HG03175 (cell line): ENCODE results near the gene ZNF587B.
A peak's percentile ranks its signal among the peaks of the same experiment; 100 is the strongest.
"Not testable (repeated sequence)": the region's sequence is repeated elsewhere in the genome, so short reads cannot be mapped to it uniquely, and the experiment has no call there.

Source experiments
- ATAC-seq: cut with Tn5 transposase; IDR thresholded peaks from one replicate; pipeline ENCODE4 v1.9.1; 2021; ENCODE audit warnings: mild to moderate bottlenecking, moderate library complexity; ENCODE audit not compliant: unreplicated experiment

Gene ZNF587B

DNA sequence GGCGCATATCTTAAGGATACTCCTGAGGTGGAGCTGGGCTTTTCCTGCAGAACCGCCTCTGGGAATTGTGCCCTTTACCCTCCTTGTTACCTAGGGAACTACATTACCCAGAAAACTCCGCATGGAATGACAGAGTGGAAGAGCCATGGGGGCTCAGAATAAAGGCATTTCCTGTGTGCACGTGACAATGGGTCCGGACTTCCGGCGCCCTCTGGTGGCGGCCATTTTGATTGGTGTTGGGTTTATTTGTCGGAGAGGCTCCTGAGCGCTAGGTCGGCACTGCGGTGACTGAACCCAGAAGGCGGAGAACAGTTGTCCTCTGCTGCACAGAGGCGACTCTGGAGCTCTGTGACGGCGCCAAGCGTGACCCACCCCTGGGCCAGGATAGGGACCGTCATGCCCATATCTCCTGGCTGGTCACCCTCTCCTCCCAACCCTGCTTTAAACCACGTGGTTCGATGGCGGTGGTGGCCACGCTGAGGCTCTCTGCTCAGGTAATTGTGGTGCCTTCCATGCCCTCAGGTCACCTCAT, at the start of gene ZNF587B:
Gene ZNF587B (plus strand): TSS at position 229 of the 532 bp plus-strand sequence. CDS start 230 bp downstream, at position 459.
- ATAC-seq, result no peak

- no peak for ATAC-seq
Observed at GRCh38 chr19:57786286-57786685, 43.8 kb upstream of the ZNF587B start.

GRCh38 chr19:57786906-57787305, 43.2 kb upstream of the ZNF587B start:
- ATAC-seq, result no peak

DNA sequence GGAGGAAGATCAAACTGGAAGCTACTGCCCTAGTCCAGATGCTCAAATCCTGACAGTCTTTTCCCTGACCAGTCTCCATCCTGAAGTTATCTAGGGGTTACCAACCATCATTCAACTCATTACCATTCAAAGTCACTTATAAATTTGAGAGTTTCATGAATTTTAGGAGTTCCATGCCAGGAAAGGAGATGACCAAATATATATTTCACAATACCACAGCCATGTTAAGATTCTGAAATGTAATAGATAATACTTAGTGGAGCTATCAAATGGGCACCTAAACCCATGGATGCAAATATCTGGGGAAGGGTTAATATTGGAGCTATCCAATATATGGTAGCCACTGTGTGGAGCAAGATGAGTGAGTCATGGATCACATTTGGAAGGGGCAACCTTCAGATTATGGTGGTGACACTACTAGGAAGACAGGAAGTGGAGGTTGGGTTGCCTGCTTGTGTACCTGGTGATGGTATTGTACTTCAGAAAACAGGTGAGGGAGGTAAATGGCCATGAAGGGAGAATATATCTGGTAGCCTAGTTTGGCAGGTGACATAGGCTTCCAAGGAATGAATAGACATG, 41.9 kb upstream of the ZNF587B start:
- no peak for ATAC-seq

GRCh38 chr19:57789288-57789687, 40.8 kb upstream of the ZNF587B start:
- no peak for ATAC-seq

DNA sequence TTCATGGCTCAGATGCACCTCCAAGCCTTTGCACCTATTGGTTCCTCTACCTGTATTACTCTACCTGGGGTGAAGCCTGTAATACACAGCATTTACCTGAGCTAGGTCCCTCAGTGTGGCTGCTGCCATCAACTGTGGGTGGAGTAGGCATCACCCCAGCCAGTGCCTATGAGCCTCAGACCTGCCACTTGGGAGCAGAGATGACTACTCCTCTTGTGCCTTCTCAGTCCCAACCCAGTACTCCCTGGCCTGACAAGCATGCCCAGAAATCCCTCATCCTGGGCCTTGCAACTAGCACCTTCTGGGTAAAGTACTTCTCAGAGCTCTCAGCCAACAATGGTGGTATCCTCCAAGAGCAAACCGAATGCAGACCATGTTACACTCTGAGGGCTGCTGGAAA, 33.5 kb upstream of the ZNF587B start:
- not testable (repeated sequence) for ATAC-seq

GRCh38 chr19:57800696-57801095, 29.4 kb upstream of the ZNF587B start:
- no peak for ATAC-seq

GRCh38 chr19:57802269-57802668, 27.8 kb upstream of the ZNF587B start:
- ATAC-seq, result no peak

DNA sequence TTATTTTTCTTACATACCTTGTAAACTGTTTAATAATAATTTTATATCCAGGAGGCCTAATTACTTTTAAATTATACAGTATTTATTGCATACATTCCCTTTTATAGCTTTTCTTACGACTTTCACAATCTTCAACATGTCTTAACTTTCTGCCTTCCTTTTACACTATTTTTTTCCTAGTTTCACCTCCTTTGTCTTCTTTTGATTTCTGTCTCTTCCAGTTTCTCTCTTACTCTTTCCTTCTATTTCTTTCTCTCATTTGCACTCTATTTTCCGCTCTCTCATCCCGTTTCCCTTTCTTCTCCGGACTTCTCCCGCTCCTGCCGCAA, 26.9 kb upstream of the ZNF587B start:
- no peak for ATAC-seq

DNA sequence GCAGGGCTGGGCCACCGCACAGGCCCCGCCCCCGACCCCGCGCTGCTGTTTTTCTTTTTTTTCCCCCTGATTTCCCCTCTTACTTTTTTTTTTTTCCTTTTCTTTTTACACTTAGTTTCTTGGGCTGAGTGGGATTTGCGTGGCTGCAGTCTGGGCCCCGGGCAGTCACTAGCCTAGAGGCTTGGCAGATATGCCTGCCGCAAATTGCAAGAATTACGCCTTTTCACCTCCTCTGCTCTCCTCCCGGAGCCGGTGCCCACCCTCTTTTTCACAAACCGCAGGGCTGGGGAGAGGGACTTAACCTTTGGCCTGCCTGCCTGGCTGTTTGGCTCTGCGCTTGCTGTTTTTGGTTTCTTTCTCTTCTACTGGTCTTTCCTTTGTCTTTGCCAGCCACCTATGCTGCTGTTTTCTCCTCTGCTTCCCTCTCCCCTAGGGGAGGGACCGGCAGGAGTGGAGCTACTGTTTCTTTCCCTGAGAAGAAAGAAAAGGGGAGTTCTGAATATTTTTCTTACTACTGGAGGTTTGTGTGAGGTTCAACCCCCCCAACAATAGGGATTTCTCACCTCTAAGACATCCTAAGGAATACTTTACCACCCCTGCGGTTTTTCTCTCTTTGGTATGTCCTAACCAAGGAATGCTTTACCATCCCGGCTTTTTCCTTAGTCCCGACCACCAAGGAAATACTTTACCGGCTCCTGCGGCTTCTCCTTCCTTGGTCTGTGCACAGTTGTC, 26.3 kb upstream of the ZNF587B start:
- no peak for ATAC-seq

- ATAC-seq, result no peak
Observed at GRCh38 chr19:57807541-57807940, 22.6 kb upstream of the ZNF587B start.

- not testable (repeated sequence) for ATAC-seq
Observed at GRCh38 chr19:57810410-57811295, 19.4 kb upstream of the ZNF587B start.

DNA sequence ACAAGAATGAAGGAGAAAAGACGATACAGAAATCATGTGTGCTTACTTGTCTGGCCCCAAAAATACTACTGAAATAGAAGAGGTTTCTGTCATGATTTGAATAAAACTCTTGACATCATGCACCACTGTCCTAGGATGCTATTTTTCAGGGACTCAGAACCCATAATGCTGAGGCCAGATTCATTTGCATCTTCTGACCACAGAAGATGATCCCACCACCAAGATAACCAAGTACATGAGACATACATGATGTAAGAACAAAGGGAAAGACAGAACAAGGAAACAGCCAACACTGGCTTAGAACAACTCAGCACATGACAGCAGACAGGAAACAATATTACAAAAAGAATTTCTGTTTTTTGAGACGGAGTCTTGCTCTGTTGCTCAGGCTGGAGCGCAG, 17.9 kb upstream of the ZNF587B start:
- no peak for ATAC-seq

- ATAC-seq, result not testable (repeated sequence)
Observed at GRCh38 chr19:57812975-57813820, 16.9 kb upstream of the ZNF587B start.

DNA sequence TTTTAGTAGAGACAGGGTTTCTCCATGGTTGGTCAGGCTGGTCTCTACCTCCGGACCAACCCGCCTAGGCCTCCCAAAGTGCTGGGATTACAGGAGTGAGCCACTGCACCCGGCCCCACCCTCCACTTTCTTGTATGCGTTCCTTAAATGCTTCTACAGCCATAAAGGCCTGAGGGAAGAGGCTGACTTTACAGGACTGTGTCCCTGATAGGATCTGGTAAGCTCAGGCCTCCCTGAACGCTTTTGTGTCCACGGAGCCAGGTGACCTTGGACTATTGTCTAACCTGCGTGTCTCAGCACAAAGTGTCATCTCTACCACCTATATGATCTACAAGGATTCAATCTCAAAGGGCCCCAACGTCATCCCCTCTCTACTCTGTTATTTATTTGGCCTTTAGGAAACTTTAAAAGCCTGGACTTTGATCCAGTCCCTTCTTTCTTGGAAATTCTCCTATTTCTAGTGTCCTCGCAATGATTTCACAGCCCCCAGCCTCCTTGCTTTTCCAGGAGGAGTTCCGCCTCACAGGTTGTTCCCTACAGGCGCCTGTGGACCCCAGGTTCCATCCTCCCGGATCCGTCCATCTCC, 16.1 kb upstream of the ZNF587B start:
- ATAC-seq, result no peak

DNA sequence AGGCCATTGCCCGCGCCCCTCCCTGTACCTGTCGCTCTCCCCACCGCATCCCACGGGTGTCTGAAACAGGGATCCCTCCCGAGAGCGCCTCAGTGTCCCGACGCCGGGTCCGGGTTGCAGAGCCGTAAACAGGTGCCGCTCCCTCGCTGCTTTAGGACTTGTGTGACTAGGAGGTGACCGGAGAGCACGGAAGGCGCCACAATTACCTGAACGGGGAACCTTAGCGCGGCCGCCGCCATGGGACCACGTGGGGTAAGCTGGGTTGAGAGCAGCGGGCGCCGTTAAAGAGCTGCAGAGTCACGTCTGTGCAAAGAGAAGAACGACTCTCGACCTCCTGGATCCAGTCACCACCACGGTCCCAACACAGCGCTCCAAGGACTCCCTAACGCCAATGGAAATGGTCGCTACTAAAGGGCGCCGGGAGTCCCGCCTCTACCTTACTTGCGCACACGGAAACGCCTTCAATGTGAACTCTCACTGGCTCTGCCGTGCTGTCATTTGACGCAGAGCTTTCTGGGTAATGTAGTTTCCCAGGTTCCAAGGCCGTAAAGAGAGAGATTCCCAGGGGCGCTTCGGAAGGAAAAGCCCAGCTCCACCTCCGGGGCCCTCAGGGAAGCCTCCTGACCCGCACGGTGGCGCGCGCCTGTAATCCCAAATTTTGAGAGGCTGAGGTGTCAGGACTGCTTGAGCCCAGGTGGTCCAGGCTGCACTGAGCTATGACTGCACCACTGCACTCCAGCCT, 15.4 kb upstream of the ZNF587B start, which contains the start of gene ZNF552:
Gene ZNF552 (minus strand): TSS at position 409 of the 742 bp plus-strand sequence. CDS start 170 bp downstream, at position 239.
- ATAC-seq, result peak; percentile 81

DNA sequence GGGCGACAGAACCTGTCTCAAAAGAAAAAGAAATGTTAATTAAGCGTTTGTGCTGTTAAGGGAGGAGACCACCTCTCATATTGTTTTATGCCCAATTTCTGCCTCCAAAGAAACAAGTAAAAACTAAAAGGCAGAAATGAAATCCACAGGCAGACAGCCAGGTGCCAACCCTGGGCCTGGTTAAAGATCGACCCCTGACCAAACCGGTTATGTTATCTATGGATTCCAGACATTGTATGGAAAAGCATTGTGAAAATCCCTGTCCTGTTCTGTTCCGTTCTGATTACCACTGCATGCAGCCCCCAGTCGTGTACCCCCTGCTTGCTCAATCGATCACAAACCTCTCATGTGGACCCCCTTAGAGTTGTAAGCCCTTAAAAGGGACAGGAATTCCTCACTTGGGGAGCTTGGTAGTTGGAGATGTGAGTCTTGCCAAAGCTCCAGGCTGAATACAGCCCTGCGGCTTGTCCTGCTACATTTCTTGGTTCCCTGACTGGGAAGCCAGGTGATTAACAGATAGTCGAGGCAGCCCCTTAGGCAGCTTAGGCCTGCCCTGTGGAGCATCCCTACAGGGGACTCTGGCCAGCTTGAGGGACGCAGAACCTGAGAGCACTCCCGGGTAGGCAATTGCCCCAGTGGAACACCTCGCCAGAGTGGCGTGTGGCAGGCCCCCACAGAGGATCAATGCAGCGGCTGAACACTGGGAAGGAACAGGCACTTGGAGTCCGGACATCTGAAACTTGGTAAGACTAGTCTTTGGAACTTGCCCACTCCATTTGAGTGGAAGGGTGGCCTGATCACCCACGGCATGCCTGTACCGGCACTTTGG, 14.6 kb upstream of the ZNF587B start:
- no peak for ATAC-seq

- ATAC-seq, result no peak
Observed at GRCh38 chr19:57816652-57817051, 13.4 kb upstream of the ZNF587B start.

GRCh38 chr19:57817976-57818375, 12.1 kb upstream of the ZNF587B start:
- ATAC-seq, result no peak
